GM18526 (cell line): ENCODE data around the gene FHOD1.

Source experiments
- POLR2A ChIP-seq: IDR thresholded peaks from 3 replicates; pipeline ENCODE4 v1.6.1; 2011; ENCODE audit not compliant: insufficient read length; ENCODE audit errors: extremely low read depth

The FHOD1 gene

GRCh38 chr16:67235816-67236562, 11.3 kb downstream of the FHOD1 start:
- no peak for TF ChIP-seq POLR2A

- no peak for TF ChIP-seq POLR2A
Measured at GRCh38 chr16:67234180-67234597, 13.1 kb downstream of the FHOD1 start.

DNA sequence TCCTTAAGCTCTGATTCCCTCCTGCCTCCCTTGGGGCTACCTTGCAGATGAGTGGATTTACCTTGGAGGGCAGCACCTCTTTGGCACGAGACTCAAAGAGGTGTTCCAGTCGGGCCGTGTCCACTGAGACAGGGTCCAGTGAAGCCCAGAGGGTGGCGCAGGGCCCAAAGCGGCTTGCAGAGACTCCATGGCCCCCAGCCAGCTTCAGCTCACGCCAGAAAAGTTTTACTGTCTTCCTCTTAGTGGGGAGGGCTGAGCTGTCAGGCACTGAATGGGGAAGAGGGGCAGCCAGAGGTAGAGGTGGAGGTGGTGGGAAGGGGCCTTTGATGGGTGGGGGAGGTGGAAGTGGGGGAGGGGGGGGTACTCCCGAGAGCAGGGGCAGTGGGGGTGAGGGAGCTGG, 13.7 kb downstream of the FHOD1 start:
- no peak for TF ChIP-seq POLR2A

DNA sequence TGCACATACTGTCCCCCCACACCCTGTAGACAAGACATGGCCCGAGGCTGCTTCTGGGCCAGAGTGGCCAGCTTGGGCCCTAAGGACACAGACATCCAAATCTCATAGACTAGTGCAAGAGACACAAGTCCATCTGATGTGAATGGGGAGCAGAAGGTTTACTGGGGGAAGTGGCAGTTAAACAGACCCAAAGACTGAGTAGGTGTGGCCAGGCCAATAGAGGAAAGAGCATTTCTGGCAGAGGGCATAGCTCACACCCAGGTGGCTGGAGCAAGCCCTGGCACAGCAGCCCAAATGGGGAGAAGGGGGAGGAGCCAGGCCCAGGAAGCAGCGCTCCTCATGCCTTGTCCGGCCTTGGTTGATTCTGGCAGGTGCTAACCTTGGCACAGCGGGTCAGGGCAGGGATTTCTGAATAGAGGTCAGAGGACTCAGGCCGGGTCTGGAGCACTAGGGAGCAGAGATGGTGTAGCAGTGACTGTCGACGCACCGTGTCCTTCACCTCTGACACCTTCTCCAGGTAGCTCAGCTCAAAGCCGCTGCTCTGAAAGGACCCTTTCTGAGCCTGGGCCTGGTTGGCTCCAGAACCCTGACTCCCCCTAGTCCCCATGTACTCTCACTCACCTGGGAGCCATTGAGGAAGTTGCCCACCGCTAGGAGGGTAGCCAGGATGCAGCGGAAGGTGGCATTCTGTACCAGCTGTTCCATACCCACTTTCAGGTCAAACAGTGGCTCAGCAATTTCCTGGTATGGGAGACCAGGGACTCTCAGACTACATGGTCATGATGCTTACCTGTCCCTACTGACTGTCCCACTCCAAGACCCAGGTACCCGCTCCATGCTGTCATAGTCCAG, 16.2 kb downstream of the FHOD1 start:
- no peak for TF ChIP-seq POLR2A

GRCh38 chr16:67229906-67230808, 17.1 kb downstream of the FHOD1 start:
- TF ChIP-seq POLR2A = no peak

DNA sequence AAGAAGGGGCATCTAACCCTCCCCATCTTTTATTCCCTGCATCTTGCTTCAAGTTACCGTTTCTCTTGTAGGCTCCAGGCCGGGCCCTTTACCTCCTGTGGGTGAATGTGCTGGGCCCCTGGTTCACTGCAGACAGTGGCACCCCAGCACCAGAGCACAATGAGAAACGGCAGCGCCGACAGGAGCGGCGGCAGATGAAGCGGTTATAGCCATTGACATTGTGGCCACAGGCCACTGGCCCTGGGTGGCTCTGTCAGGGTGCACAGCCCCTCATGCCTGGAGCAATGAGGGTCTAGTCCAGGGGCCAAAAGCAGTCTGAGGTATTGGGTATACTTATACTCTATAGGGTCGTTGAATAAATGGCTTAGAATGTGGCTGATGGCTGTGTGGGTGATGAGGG, 18.4 kb downstream of the FHOD1 start:
- TF ChIP-seq POLR2A = no peak

GRCh38 chr16:67228034-67228785, 19.1 kb downstream of the FHOD1 start:
- no peak for TF ChIP-seq POLR2A

GRCh38 chr16:67227567-67227921, 19.7 kb downstream of the FHOD1 start:
- TF ChIP-seq POLR2A = no peak

DNA sequence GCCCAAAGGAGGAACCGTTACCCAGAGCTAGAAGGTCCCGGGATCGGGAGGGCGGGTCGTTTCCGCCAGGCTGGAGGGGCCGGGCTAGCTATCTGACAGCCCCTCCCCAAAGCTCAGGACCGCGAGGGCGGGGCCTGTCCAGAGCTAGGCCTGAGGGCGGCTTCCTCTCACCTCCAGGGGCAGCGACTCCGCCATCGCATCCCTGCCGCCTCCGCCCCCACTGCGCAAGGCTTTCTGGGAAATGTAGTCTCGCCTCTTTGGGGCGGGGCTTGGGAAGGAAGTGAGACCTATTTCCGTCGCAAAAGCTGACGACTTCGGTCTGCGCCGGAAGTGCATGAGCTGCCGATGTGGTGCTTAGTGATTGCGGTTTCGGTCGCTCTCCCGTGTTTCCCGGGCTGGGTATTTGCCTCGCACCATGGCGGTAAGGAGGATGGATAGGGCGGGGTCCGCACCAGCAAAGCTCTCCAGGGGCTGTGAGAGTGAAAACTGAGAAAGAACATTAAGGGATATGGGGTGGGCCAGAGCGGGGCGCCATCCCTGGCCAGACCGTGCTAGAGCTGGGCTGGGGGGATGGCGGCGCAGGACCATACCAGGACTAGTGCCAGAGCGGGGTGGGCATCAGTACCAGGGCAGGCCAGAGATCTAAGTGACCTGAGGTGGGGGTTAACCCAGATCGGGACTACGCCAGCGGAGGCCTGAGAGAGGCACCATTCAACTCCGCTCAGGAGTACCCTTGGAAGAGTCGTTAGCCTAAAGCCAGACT, 20.3 kb downstream of the FHOD1 start, which contains the start of gene TMEM208:
Gene TMEM208 (plus strand): TSS at position 327 of the 763 bp plus-strand sequence. CDS start 89 bp downstream, at position 416.
- peak; percentile 70 for TF ChIP-seq POLR2A

- TF ChIP-seq POLR2A = no peak
Measured at GRCh38 chr16:67226295-67226803, 20.9 kb downstream of the FHOD1 start.

DNA sequence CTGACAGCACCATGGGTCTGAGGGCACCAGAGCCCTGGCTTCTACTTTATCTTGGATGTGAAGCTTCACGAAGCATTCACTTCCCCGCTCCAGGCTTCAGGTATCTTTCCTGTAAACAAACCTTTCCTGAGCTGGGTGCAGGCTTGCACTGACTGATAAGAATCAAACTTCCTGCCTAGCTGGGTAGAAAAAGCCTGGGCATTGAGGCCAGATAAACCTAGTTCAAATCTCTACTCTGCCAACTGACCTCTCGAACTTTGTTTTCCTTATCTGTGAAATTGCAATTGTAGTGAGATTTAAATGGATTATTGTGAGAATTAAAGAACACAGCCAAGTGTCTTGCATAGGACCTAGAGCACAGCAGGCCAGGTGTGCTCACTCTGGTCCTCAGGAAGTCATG, 23.3 kb downstream of the FHOD1 start:
- no peak for TF ChIP-seq POLR2A

- TF ChIP-seq POLR2A = no peak
Measured at GRCh38 chr16:67216612-67217490, 30.4 kb downstream of the FHOD1 start.

- TF ChIP-seq POLR2A = no peak
Measured at GRCh38 chr16:67215706-67216105, 31.6 kb downstream of the FHOD1 start.
